ENCODE data around the gene FBXW5. TPM values are rescaled to one million over a fixed set of nuclear protein-coding genes. Genes with fewer than 3 reads are reported as not detected.

The FBXW5 gene
- total RNA-seq, 1 experiment from 2014 or later = 70.5 TPM

DNA sequence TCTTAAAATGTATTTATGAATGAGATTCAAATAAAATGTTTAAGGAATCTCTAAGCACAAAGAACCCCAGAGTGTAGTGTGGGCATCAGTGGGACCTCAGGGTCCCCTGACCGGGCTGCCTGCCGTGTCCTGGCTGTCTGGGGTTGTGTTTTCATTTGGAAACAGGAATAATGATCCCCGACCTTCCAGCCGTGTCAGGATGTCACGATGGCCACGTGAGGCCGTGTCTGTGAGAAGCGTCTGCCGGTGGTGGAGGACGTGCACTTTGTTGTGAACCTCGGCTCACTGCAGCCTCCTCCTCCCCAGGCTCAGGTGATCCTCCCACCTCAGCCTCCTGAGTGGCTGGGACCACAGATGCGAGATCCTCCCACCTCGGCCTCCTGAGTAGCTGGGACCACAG lies 53.9 kb downstream of the FBXW5 start:
- ChIA-PET CTCF (no interaction called here), POLR2A (no interaction called here)
- no peak for ATAC-seq
- Mint-ChIP-seq H3K4me1 (peaks cover 7% of the 10 kb centered on the region), H3K9me3 (no peaks in the 10 kb centered on the region), H3K4me3 (no peak overlapping the region), H3K36me3 (peaks cover 18% of the 10 kb centered on the region), H3K27ac (no peak overlapping the region), H3K27me3 (ENCODE audit: low read depth) (no peaks in the 10 kb centered on the region)
- no peak for DNase-seq (ENCODE audit: low spot score)
- TF ChIP-seq ARID4B (CRISPR knock-in tag; IDR thresholded peaks at IDR 0.05; ENCODE audit: borderline replicate concordance) = no peak
- TF ChIP-seq NFATC4 (CRISPR knock-in tag; IDR thresholded peaks at IDR 0.05) = no peak
- TF ChIP-seq E2F1 (CRISPR knock-in tag; IDR thresholded peaks at IDR 0.05) = no peak
- no peak for TF ChIP-seq FOXK1 (CRISPR knock-in tag; IDR thresholded peaks at IDR 0.05)
- TF ChIP-seq NR2C2 (CRISPR knock-in tag; IDR thresholded peaks at IDR 0.05) = no peak
- TF ChIP-seq CREM (CRISPR knock-in tag; IDR thresholded peaks at IDR 0.05) = no peak
- no peak for TF ChIP-seq NR3C1 (CRISPR knock-in tag; conservative IDR thresholded peaks at IDR 0.05; ENCODE audit: low read depth)
- TF ChIP-seq SMAD4 (CRISPR knock-in tag; IDR thresholded peaks at IDR 0.05) = no peak
- TF ChIP-seq, protein P1, sequence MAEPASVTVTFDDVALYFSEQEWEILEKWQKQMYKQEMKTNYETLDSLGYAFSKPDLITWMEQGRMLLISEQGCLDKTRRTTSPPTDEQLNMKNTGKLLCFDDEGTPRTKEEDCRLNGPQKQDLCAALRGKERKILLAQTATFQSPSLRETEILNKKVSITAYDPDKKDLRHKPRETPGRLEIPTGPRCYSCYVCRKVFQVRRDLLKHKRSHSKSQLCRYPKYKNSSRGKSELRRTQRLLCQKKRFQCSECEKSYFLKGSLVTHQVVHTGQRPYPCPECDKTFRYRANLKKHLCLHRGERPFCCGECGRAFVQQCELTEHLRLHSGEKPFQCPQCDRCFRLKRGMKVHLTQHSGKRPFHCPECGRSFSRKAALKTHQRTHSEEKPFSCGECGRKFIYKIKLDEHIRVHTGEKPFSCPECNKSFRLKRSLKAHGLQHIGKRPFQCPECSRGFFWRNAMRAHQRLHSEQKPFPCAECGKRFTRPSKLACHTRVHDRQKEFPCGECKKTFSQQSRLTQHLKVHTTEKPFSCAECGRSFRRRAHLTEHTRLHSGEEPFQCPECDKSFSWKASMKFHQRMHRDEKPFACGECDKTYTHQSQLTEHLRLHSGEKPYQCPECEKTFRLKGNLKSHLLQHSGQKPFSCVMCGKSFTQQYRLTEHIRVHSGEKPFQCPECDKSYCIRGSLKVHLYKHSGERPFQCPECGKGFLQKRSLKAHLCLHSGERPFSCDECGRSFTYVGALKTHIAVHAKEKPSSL (CRISPR knock-in tag; conservative IDR thresholded peaks at IDR 0.05) = no peak
- no peak for TF ChIP-seq USF1 (CRISPR knock-in tag; IDR thresholded peaks at IDR 0.05)
- TF ChIP-seq SP1 (CRISPR knock-in tag; conservative IDR thresholded peaks at IDR 0.05) = no peak

Other genes starting within 250 kb of the FBXW5 start
- gene DIPK1B, start 232.2 kb downstream of the FBXW5 start, total RNA-seq (2021) = 45.4 to 49.8 TPM (median 48.9 TPM) in 3 replicates
- 2.4 to 3.7 TPM (median 3.3 TPM) in 3 replicates for gene LCN10, start 201.8 kb downstream of the FBXW5 start, total RNA-seq (2021)
- gene LCN6, start 196.2 kb downstream of the FBXW5 start, total RNA-seq (2021) = not detected in 3 replicates
- gene LCN8, start 186.5 kb downstream of the FBXW5 start, total RNA-seq (2021) = 0.21 TPM in 1 of 3 replicates, not detected in the others
- gene LCN15, start 180.2 kb downstream of the FBXW5 start, total RNA-seq (2021) = 0.52 to 1.0 TPM (median 0.96 TPM) in 3 replicates
- 72.0 to 86.7 TPM (median 86.1 TPM) in 3 replicates for gene TMEM141, start 153.4 kb downstream of the FBXW5 start, total RNA-seq (2021)
- gene CCDC183, start 148.4 kb downstream of the FBXW5 start, total RNA-seq (2021) = 1.7 to 2.1 TPM (median 2.0 TPM) in 3 replicates
- 134 to 171 TPM (median 139 TPM) in 3 replicates for gene RABL6, start 136.8 kb downstream of the FBXW5 start, total RNA-seq (2021)
- gene AJM1, start 102.3 kb downstream of the FBXW5 start, total RNA-seq (2021) = 1.6 to 1.7 TPM (median 1.6 TPM) in 3 replicates
- gene PHPT1, start 95.3 kb downstream of the FBXW5 start, total RNA-seq (2021) = 138 to 176 TPM (median 173 TPM) in 3 replicates
- 6.7 to 12.1 TPM (median 10.9 TPM) in 3 replicates for gene MAMDC4, start 92.4 kb downstream of the FBXW5 start, total RNA-seq (2021)
- 312 to 334 TPM (median 328 TPM) in 3 replicates for gene EDF1, start 78.4 kb downstream of the FBXW5 start, total RNA-seq (2021)
- gene TRAF2, start 58.2 kb downstream of the FBXW5 start, total RNA-seq (2021) = 55.0 to 62.5 TPM (median 61.3 TPM) in 3 replicates
- 0.85 to 1.7 TPM (median 1.5 TPM) in 3 replicates for gene C8G, start 505 bp upstream of the FBXW5 start, total RNA-seq (2021)
- 1.9 to 4.7 TPM (median 3.4 TPM) in 3 replicates for gene LCN12, start 7.5 kb upstream of the FBXW5 start, total RNA-seq (2021)
- 2.2 to 4.0 TPM (median 2.9 TPM) in 3 replicates for gene PTGDS, start 32.8 kb upstream of the FBXW5 start, total RNA-seq (2021)
- gene LCNL1, start 38.3 kb upstream of the FBXW5 start, total RNA-seq (2021) = 0.27 to 0.50 TPM (median 0.34 TPM) in 3 replicates
- 44.1 to 45.3 TPM (median 44.6 TPM) in 3 replicates for gene PAXX, start 47.7 kb upstream of the FBXW5 start, total RNA-seq (2021)
- gene CLIC3, start 51.8 kb upstream of the FBXW5 start, total RNA-seq (2021) = 0.31 to 0.41 TPM in 2 of 3 replicates, not detected in the other
- gene ABCA2, start 83.5 kb upstream of the FBXW5 start, total RNA-seq (2021) = 19.2 to 28.3 TPM (median 25.9 TPM) in 3 replicates
- not detected in 3 replicates for gene FUT7, start 87.3 kb upstream of the FBXW5 start, total RNA-seq (2021)
- 64.3 to 68.8 TPM (median 64.5 TPM) in 3 replicates for gene NPDC1, start 101.4 kb upstream of the FBXW5 start, total RNA-seq (2021)
- 8.3 to 9.6 TPM (median 9.2 TPM) in 3 replicates for gene ENTPD2, start 109.3 kb upstream of the FBXW5 start, total RNA-seq (2021)
- gene SAPCD2, start 125.8 kb upstream of the FBXW5 start, total RNA-seq (2021) = 52.0 to 67.0 TPM (median 53.6 TPM) in 3 replicates
- 12.1 to 17.7 TPM (median 14.3 TPM) in 3 replicates for gene UAP1L1, start 132.8 kb upstream of the FBXW5 start, total RNA-seq (2021)
- gene MAN1B1, start 142.2 kb upstream of the FBXW5 start, total RNA-seq (2021) = 44.9 to 57.1 TPM (median 47.1 TPM) in 3 replicates
- 38.9 to 43.7 TPM (median 42.1 TPM) in 3 replicates for gene DPP7, start 170.0 kb upstream of the FBXW5 start, total RNA-seq (2021)
- 4.0 to 6.6 TPM (median 4.1 TPM) in 3 replicates for gene GRIN1, start 194.4 kb upstream of the FBXW5 start, total RNA-seq (2021)
- gene LRRC26, start 225.3 kb upstream of the FBXW5 start, total RNA-seq (2021) = 1.1 to 2.2 TPM (median 2.1 TPM) in 3 replicates
- gene TMEM210, start 227.3 kb upstream of the FBXW5 start, total RNA-seq (2021) = not detected in 3 replicates
- gene ANAPC2, start 243.8 kb upstream of the FBXW5 start, total RNA-seq (2021) = 61.0 to 80.9 TPM (median 61.2 TPM) in 3 replicates
- gene SSNA1, start 243.9 kb upstream of the FBXW5 start, total RNA-seq (2021) = 102 to 105 TPM (median 103 TPM) in 3 replicates

Data from WTC11 (cell line).